HG03060 (cell line): Measurements from ENCODE around the gene REPIN1.

Experiments used
- ATAC-seq: cut with Tn5 transposase; IDR thresholded peaks from one replicate; pipeline ENCODE4 v1.9.1; 2021; ENCODE audit warnings: low read depth, moderate number of reproducible peaks; ENCODE audit not compliant: unreplicated experiment

REPIN1 gene

DNA sequence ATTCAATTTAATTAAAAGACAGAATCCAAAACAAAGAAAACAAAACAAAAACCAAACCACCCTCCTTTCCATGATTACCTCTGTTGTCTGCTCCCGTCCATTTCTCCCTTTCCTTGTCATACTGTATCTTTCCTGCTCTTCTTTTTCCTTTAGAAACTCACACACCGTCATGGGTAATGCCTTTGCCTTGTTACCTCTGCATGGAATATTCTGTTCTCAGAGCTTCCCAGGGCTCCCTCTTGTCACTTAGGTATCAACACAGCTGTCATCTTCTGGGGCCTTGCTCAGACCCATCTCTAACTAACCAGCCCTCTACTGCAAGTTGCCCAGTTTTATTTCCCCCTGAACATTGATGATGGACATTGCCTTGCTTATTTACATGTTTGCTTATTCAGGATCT, 51.6 kb downstream of the REPIN1 start:
- no peak for ATAC-seq

DNA sequence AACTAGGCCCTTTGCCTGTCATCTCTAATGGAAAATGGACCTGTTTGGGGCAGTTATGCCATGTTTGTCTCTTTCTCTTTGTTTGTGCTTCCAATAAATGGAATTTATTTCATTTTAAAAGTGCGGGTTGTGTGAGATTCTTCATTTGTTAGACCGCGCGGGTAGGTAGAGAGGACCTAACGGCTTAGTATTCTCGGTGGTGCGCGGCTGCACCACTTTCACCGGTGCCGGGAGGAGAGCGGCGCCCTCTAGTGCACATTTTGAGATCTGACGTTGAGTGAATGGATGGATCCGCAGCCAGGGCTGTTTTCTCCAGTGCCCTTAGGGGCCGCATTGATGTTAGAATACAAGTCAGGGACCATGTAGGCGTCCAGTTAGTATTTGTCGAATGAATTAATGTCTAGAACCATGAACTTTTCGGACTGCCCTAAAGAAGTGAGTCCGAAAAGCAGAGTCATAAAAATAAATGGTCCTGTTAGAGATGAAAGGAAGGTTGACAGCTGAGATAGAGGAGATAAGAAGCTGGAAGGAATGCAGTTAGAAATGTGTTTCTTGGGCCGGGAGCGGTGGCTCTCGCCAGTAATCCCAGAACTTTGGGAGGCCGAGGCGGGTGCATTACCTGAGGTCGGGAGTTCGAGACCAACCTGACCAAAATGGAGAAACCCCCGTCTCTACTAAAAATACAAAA, 52.5 kb downstream of the REPIN1 start:
- peak; percentile 92 for ATAC-seq

DNA sequence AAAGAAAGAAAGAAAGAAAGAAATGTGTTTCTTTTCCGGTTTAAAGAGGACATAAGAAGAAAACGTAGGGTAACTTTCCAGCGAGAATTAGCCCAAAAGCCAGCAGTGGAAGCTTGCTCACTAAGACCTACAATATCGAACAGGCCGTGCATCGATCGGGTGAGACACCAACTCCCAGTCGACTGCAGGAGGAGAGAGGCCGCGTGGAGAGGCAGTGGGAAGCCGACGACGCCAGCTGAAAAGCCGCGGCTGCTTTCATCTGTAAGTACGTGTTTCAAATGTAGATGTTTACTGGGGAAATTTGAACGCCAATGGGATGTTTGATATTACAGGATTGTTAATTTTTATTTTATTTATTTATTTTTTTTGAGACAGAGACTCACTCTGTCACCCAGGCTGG, 53.2 kb downstream of the REPIN1 start:
- ATAC-seq, result no peak
